CD8-positive, alpha-beta memory T cell (primary cell): Measurements from ENCODE around the gene CIB4. TPM values are rescaled to one million over a fixed set of nuclear protein-coding genes. Genes with fewer than 3 reads are reported as not detected.

Source experiments
- CTCF ChIA-PET: fragments of 350-600 bp; sonication (Branson Sonifier 250); formaldehyde crosslinking; loops from one replicate; lab custom pipeline; 2021; ENCODE audit warnings: antibody characterized with exemption; lab: Charles Lee
- POLR2A ChIA-PET: fragments of 350-600 bp; sonication (Branson Sonifier 250); formaldehyde crosslinking; loops from one replicate; lab custom pipeline; 2021; ENCODE audit warnings: antibody characterized with exemption; lab: Charles Lee
- DNase-seq, 5 donors: peaks; one replicate each; pipeline versions ENCODE4 v3.0.0 to v3.0.0-alpha.2; 2020 to 2022; ENCODE audit warnings: mixed read lengths in 1 of 5
- H3K27ac ChIP-seq: one replicate; pipeline ENCODE4 v1.7.0; 2013; ENCODE audit warnings: low read depth, mild to moderate bottlenecking, low read length, moderate library complexity
- H3K27me3 ChIP-seq: 2 replicates; pipeline ENCODE4 v1.7.0; 2013; ENCODE audit warnings: low read length, mild to moderate bottlenecking; ENCODE audit not compliant: insufficient read depth, poor library complexity, severe bottlenecking
- H3K36me3 ChIP-seq: 2 replicates; pipeline ENCODE4 v1.7.0; 2013; ENCODE audit warnings: mild to moderate bottlenecking, low read length, moderate library complexity; ENCODE audit not compliant: insufficient read depth
- H3K4me1 ChIP-seq: 2 replicates; pipeline ENCODE4 v1.7.0; 2013; ENCODE audit warnings: mild to moderate bottlenecking, low read length, moderate library complexity; ENCODE audit not compliant: insufficient read depth
- H3K4me3 ChIP-seq: 2 replicates; pipeline ENCODE4 v1.7.0; 2013; ENCODE audit warnings: mild to moderate bottlenecking, low read length
- H3K9me3 ChIP-seq: 2 replicates; pipeline ENCODE4 v1.7.0; 2013; ENCODE audit warnings: mild to moderate bottlenecking, low read length
- H3K27ac Mint-ChIP-seq, 8 donors: one replicate each; pipeline ENCODE4 v1.8.0; 2020 to 2021; ENCODE audit warnings: mixed read lengths in 8 of 8, mild to moderate bottlenecking in 6 of 8, inconsistent platforms in 3 of 8, moderate library complexity in 3 of 8
- H3K27me3 Mint-ChIP-seq, 2 donors: one replicate each; pipeline ENCODE4 v1.8.0; 2020 to 2021; ENCODE audit warnings: mixed read lengths in 2 of 2, mild to moderate bottlenecking in 1 of 2, moderate library complexity in 1 of 2
- H3K36me3 Mint-ChIP-seq, 3 donors: one replicate each; pipeline ENCODE4 v1.8.0; 2020 to 2021; ENCODE audit warnings: mixed read lengths in 3 of 3, inconsistent platforms in 1 of 3, mild to moderate bottlenecking in 1 of 3
- H3K4me1 Mint-ChIP-seq, 3 donors: one replicate each; pipeline ENCODE4 v1.8.0; 2020 to 2021; ENCODE audit warnings: mixed read lengths in 3 of 3, inconsistent platforms in 1 of 3, mild to moderate bottlenecking in 1 of 3
- H3K4me3 Mint-ChIP-seq, 7 donors: one replicate each; pipeline ENCODE4 v1.8.0; 2020 to 2021; ENCODE audit warnings: mixed read lengths in 7 of 7, mild to moderate bottlenecking in 6 of 7, moderate library complexity in 4 of 7, inconsistent platforms in 2 of 7
- H3K9me3 Mint-ChIP-seq, 5 donors: one replicate each; pipeline ENCODE4 v1.8.0; 2020 to 2022; ENCODE audit warnings: mixed read lengths in 5 of 5, mild to moderate bottlenecking in 3 of 5, moderate library complexity in 2 of 5, inconsistent platforms in 1 of 5
- polyA plus RNA-seq: library from polyadenylated mRNA; unstranded; fragments of 300-500 nt; fragmentation: Illumina TruSeq; gene quantifications from one replicate; pipeline ENCODE4 v1.2.3, GENCODE V29; 2021
- total RNA-seq, 2 experiments: library from RNA; stranded (reverse); gene quantifications; one replicate each; pipeline ENCODE4 v1.2.3, GENCODE V29; 2021

Gene CIB4
- total and polyA plus RNA-seq, 3 experiments from 2014 or later, result not detected

DNA sequence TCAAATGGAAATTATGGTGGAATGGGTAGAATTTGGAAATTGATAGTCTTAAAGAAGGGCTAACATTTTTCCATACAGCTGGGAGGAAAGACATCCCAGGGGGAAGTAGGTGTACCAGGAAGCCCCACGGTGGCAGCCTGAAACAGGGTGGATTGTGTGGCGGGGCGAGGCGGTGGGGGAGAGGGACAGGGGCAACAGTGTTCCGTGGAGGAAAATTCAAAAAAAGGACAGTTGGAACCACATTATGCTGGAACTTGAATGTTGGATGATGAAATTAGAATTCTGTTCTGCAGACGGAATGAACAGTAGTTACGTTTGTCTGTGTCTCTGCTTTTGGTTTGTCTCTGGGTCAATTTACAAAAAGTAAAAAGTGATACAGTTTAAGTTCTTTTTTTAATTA is 10.6 kb upstream of the CIB4 start:
- no peaks in the 10 kb centered on the region for H3K4me1 Mint-ChIP-seq
- no peak overlapping the region for H3K4me3 Mint-ChIP-seq
- no peaks in the 10 kb centered on the region for H3K27me3 ChIP-seq
- H3K36me3 Mint-ChIP-seq, result no peaks in the 10 kb centered on the region
- no peaks in the 10 kb centered on the region for H3K36me3 ChIP-seq
- no peak overlapping the region for H3K4me3 ChIP-seq
- H3K9me3 ChIP-seq, result no peaks in the 10 kb centered on the region
- no peaks in the 10 kb centered on the region for H3K9me3 Mint-ChIP-seq
- peak overlapping the region in 1 of 8 donors; percentile 14 for H3K27ac Mint-ChIP-seq
- CTCF ChIA-PET, result no interaction called here
- no peak overlapping the region for H3K27ac ChIP-seq
- H3K4me1 ChIP-seq, result no peaks in the 10 kb centered on the region
- peaks cover 22 to 36% of the 10 kb centered on the region in 2 donors for H3K27me3 Mint-ChIP-seq
- DNase-seq, result no peak
- POLR2A ChIA-PET, result no interaction called here

DNA sequence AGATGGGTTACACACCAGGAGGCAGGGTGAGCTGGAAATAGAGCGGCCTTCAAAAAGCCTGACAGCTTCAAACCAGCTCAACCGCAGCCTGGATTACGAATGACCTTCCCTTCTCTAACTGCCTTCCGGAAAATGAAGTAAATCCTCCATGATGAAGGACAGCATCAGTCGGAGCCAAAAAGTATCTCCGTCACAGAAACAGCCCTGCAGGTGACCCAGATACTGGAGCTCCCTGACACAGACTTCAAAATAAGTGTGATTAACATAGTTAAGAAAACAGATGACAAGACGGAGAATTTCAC is 10.3 kb upstream of the CIB4 start:
- no peak overlapping the region for H3K4me3 Mint-ChIP-seq
- Histone ChIP-seq H3K4me1 (no peaks in the 10 kb centered on the region), H3K27me3 (no peaks in the 10 kb centered on the region), H3K4me3 (no peak overlapping the region), H3K9me3 (no peaks in the 10 kb centered on the region), H3K27ac (no peak overlapping the region), H3K36me3 (no peaks in the 10 kb centered on the region)
- no peak for DNase-seq
- H3K27ac Mint-ChIP-seq, result peak overlapping the region in 1 of 8 donors; percentile 14
- no peaks in the 10 kb centered on the region for H3K9me3 Mint-ChIP-seq
- H3K27me3 Mint-ChIP-seq, result peaks cover 21 to 37% of the 10 kb centered on the region in 2 donors
- H3K4me1 Mint-ChIP-seq, result no peaks in the 10 kb centered on the region
- no peaks in the 10 kb centered on the region for H3K36me3 Mint-ChIP-seq
- POLR2A ChIA-PET, result no interaction called here
- CTCF ChIA-PET, result no interaction called here

DNA sequence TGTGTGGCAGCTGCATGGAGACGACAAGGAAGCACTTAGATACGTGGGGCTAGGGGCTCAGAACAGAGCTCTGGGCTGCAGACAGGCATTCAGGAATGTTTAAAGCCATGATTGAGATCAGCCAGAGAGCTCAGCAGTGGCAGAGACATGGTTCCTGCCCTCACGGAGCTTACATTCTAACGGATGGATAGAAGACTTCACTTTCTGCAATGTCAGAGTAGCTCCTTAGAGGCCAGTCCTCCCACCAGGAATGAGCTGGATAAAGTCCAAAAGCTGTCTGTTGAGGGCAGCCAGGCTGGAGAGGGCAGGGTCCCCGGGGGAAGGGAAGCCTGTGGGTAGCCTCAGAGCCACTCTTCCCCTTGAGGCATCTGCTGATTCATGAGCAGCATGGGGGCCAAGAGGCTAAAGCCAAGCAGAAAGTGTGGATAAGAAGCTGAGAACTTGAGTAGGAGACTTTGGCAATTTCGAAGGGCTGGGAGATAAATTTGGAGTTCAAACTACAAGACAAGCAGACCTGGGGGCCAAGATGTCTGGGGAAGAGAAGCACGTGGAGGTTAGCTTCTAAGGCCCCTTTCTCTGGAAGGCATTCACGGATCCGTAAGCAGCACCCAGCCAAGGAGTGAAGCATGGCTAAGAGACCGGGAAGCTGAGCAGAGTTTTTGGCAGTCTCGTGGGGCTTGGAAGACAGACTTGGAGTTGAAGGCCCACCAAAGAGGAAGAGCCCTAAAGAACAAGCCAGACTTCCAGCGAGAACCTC is 9.7 kb upstream of the CIB4 start:
- CTCF ChIA-PET, result no interaction called here
- Mint-ChIP-seq H3K27me3 (peaks cover 25 to 42% of the 10 kb centered on the region in 2 donors), H3K27ac (no peak overlapping the region), H3K9me3 (no peaks in the 10 kb centered on the region), H3K4me1 (no peaks in the 10 kb centered on the region), H3K4me3 (no peak overlapping the region), H3K36me3 (no peaks in the 10 kb centered on the region)
- Histone ChIP-seq H3K9me3 (no peaks in the 10 kb centered on the region), H3K27ac (no peak overlapping the region), H3K4me1 (no peaks in the 10 kb centered on the region), H3K27me3 (no peaks in the 10 kb centered on the region), H3K4me3 (no peak overlapping the region), H3K36me3 (no peaks in the 10 kb centered on the region)
- DNase-seq, result peak in 1 of 5 donors; percentile 5
- POLR2A ChIA-PET, result no interaction called here

DNA sequence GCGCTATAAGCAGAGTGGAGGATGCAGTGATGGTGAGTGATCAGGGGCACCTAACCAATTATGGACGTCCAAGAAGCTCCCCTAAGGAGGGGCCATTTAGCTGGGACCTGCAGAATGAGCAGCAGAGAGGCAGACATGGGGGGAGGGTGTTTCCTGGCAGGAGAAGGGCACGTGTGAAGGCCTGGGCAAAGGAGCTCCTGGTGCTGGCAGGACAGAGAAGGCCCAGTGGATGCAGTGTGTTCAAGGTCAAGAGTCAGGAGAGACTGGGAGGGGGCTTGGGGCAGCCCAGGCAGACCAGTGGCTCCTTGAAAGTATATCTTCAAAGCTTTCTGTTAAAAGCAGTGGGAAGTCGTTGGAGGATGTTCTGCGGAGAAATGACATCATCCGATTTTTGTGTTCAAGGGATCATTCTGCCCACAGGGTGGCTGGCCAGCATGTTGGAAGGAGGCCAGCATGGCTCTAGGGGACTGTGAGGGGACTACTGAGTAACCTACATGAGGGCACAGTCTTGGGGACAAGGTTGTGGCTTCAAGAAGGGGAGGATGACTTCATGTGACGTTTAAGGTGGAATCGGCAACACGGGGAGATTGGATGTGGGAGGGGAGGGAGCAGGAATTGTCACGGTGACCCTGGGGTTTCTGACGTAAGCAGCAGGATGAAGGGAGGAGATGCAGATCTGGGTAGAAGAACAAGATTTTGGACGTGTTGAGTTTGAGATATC is 9.0 kb upstream of the CIB4 start:
- POLR2A ChIA-PET, result no interaction called here
- H3K4me3 Mint-ChIP-seq, result no peak overlapping the region
- CTCF ChIA-PET, result no interaction called here
- H3K36me3 Mint-ChIP-seq, result no peaks in the 10 kb centered on the region
- Histone ChIP-seq H3K27me3 (no peaks in the 10 kb centered on the region), H3K4me1 (no peaks in the 10 kb centered on the region), H3K9me3 (no peaks in the 10 kb centered on the region), H3K4me3 (no peak overlapping the region), H3K27ac (no peak overlapping the region), H3K36me3 (no peaks in the 10 kb centered on the region)
- no peak for DNase-seq
- no peak overlapping the region for H3K27ac Mint-ChIP-seq
- H3K27me3 Mint-ChIP-seq, result peaks cover 29 to 49% of the 10 kb centered on the region in 2 donors
- H3K4me1 Mint-ChIP-seq, result no peaks in the 10 kb centered on the region
- H3K9me3 Mint-ChIP-seq, result no peaks in the 10 kb centered on the region

DNA sequence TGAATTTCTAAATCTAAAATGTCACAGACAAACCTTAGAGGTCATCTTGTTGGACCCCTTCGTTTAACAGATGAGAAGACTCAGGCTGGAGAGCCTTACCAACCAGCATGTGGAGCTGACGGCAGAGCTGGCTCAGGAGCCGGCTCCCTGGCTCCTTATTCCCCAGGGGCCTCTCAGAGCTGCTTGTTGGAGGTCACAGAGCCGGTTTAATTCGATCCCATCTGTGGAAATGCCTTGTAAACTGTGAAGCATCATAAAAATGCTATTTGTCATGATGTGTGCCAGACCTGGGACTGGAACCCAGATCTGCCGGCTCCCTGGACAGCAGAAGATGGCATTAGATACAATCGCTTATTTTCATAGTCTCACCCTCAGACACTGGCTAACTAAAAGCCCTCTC is 8.2 kb upstream of the CIB4 start:
- H3K4me3 ChIP-seq, result no peak overlapping the region
- ChIA-PET POLR2A (no interaction called here), CTCF (no interaction called here)
- no peaks in the 10 kb centered on the region for H3K9me3 Mint-ChIP-seq
- no peaks in the 10 kb centered on the region for H3K4me1 Mint-ChIP-seq
- H3K36me3 Mint-ChIP-seq, result no peaks in the 10 kb centered on the region
- peaks cover 34 to 56% of the 10 kb centered on the region in 2 donors for H3K27me3 Mint-ChIP-seq
- no peaks in the 10 kb centered on the region for H3K9me3 ChIP-seq
- no peak overlapping the region for H3K27ac ChIP-seq
- H3K36me3 ChIP-seq, result no peaks in the 10 kb centered on the region
- no peak for DNase-seq
- H3K4me3 Mint-ChIP-seq, result no peak overlapping the region
- H3K4me1 ChIP-seq, result no peaks in the 10 kb centered on the region
- H3K27me3 ChIP-seq, result no peaks in the 10 kb centered on the region
- H3K27ac Mint-ChIP-seq, result no peak overlapping the region

DNA sequence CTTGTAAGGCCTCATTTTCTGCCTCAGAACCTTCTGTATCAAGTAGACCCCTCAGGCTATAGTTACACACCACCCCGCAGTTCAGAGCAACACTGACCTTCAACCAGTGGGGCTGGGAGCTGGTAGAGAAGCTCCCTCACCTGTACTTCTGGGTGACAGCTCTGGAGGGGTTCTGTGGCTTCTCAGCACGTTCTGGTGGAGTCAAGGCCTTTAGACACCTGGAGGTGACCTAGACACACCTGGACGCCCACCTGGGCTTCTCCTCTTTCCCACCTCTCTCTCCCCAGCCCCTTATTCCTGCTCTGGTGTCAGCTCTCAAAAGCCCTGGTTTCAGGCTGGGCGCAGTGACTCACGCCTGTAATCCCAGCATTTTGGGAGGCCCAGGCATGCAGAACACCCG is 7.3 kb upstream of the CIB4 start:
- Histone ChIP-seq H3K4me1 (no peaks in the 10 kb centered on the region), H3K4me3 (no peak overlapping the region), H3K27ac (no peak overlapping the region), H3K27me3 (no peaks in the 10 kb centered on the region), H3K9me3 (no peaks in the 10 kb centered on the region), H3K36me3 (no peaks in the 10 kb centered on the region)
- Mint-ChIP-seq H3K4me1 (no peaks in the 10 kb centered on the region), H3K4me3 (no peak overlapping the region), H3K36me3 (no peaks in the 10 kb centered on the region), H3K27me3 (peaks cover 37 to 60% of the 10 kb centered on the region in 2 donors), H3K9me3 (no peaks in the 10 kb centered on the region), H3K27ac (no peak overlapping the region)
- ChIA-PET POLR2A (no interaction called here), CTCF (no interaction called here)
- peak in 1 of 5 donors; percentile 3 for DNase-seq

DNA sequence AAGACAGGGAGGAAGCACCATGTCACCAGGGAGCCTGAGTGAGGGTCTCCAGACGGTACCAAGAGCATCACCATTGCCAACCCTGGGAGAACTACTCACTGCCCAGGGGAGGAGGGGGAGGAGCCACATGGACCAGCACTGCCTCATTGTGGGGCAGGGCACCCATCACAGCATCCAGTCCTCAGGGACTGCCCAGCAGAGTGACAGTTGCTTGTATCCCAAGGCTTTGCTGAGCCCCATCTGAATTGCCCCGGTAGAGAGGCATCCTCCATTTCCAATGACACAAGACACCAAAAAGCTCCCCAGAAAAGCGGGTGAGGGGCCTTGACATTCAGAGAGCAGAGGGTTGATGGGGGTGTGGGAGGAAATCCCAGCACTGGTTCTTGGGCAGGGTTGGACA is 6.8 kb upstream of the CIB4 start:
- H3K27me3 ChIP-seq, result no peaks in the 10 kb centered on the region
- Mint-ChIP-seq H3K4me1 (no peaks in the 10 kb centered on the region), H3K9me3 (no peaks in the 10 kb centered on the region), H3K27me3 (peaks cover 37 to 55% of the 10 kb centered on the region in 2 donors), H3K27ac (no peak overlapping the region), H3K4me3 (no peak overlapping the region), H3K36me3 (peaks cover 0 to under 1% (median 0%) of the 10 kb centered on the region in 3 donors)
- H3K9me3 ChIP-seq, result no peaks in the 10 kb centered on the region
- no peaks in the 10 kb centered on the region for H3K4me1 ChIP-seq
- no peak for DNase-seq
- CTCF ChIA-PET, result no interaction called here
- H3K4me3 ChIP-seq, result no peak overlapping the region
- POLR2A ChIA-PET, result no interaction called here
- no peaks in the 10 kb centered on the region for H3K36me3 ChIP-seq
- no peak overlapping the region for H3K27ac ChIP-seq

DNA sequence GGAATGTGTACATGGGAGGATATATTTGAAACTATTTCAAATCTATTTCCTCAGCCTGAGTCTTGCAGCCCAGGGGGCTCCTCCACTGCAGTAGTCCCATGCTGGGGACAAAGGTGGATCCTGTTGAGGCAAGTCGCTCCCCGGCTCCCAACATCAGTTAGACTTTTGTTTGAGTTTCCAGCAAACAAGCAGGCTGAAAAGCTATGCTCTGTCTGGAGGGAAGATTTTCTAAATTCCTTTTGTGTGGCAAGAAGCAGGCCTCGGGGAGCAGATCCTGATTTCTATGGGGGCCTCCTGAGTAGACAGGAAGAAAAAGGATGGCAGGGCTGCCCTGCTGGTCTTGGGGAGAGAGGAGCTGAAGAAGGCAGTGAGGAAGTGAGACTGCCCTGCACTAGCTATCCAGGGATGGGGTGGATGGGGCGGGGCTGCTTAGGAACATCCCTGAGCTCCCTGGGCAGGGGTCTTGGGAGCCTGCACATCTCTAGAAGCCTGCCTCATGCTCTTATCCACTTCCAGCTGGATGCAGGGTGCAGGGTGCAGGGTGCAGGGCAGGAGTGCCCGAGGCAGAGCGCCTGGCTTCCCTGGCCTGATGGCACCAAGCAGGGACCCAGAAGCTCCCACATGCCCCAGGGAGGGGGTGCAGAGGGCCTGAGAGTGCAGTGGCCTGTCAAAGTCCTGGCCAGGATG is 6.0 kb upstream of the CIB4 start:
- Histone ChIP-seq H3K27me3 (no peaks in the 10 kb centered on the region), H3K36me3 (no peaks in the 10 kb centered on the region), H3K27ac (no peak overlapping the region), H3K4me3 (no peak overlapping the region), H3K4me1 (no peaks in the 10 kb centered on the region), H3K9me3 (no peaks in the 10 kb centered on the region)
- ChIA-PET POLR2A (no interaction called here), CTCF (no interaction called here)
- peak in 1 of 5 donors; percentile 12 for DNase-seq
- peaks cover 40 to 59% of the 10 kb centered on the region in 2 donors for H3K27me3 Mint-ChIP-seq
- no peaks in the 10 kb centered on the region for H3K4me1 Mint-ChIP-seq
- H3K36me3 Mint-ChIP-seq, result peaks cover 0 to 1% (median 0%) of the 10 kb centered on the region in 3 donors
- H3K27ac Mint-ChIP-seq, result no peak overlapping the region
- no peak overlapping the region for H3K4me3 Mint-ChIP-seq
- H3K9me3 Mint-ChIP-seq, result no peaks in the 10 kb centered on the region
